ENCODE data around the gene SPATA31D1.

DNA sequence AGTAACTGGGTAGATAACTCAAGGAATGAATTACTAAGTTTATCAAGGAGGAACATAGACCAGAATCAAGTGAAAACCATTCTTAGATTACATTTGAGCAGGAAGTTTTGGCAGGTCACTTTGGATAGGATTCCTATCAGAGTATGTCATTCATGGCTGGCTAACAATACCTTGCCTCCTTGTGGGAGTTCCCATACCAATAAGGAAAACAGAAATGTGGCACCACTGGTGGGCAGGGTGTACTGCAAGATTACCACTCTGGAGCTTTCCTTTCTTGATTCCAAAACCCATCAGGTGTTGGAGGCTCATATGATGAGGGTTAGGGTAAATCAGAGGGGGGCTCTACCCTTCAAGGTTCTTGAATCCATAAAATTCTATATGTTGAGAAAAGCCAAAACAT, 18.6 kb upstream of the SPATA31D1 start:
- TF ChIP-seq, protein P1, sequence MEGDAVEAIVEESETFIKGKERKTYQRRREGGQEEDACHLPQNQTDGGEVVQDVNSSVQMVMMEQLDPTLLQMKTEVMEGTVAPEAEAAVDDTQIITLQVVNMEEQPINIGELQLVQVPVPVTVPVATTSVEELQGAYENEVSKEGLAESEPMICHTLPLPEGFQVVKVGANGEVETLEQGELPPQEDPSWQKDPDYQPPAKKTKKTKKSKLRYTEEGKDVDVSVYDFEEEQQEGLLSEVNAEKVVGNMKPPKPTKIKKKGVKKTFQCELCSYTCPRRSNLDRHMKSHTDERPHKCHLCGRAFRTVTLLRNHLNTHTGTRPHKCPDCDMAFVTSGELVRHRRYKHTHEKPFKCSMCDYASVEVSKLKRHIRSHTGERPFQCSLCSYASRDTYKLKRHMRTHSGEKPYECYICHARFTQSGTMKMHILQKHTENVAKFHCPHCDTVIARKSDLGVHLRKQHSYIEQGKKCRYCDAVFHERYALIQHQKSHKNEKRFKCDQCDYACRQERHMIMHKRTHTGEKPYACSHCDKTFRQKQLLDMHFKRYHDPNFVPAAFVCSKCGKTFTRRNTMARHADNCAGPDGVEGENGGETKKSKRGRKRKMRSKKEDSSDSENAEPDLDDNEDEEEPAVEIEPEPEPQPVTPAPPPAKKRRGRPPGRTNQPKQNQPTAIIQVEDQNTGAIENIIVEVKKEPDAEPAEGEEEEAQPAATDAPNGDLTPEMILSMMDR (IDR thresholded peaks at IDR 0.05): no peak
- no peak for TF ChIP-seq ZFX (IDR thresholded peaks at IDR 0.05; ENCODE audit: borderline replicate concordance)

All from 22Rv1 (cell line).